Gastroesophageal sphincter (tissue), 4 donors: ENCODE results near the gene PHC2. TPM values are rescaled to one million over a fixed set of nuclear protein-coding genes. Genes with fewer than 3 reads are reported as not detected.

Experiments used
- ATAC-seq: fragments of 150-250 bp; one replicate; pipeline ENCODE4 v1.9.1; 2016; ENCODE audit warnings: mild to moderate bottlenecking, moderate library complexity
- H3K27ac ChIP-seq, 4 donors: fragments of 200-600 bp; sonication (generic) in 3 of 4; 1 replicate in 3 of 4; 2 replicates in 1 of 4; pipeline ENCODE4 v1.5.1; 2016 to 2019
- H3K27me3 ChIP-seq: fragments of 200-600 bp; sonication (generic); one replicate; pipeline ENCODE4 v1.5.1; 2019
- H3K36me3 ChIP-seq, 2 donors: fragments of 200-600 bp; sonication (generic); one replicate each; pipeline ENCODE4 v1.5.1; 2019; ENCODE audit warnings: control low read depth in 1 of 2
- H3K4me1 ChIP-seq, 3 donors: fragments of 200-600 bp; sonication (generic); 1 replicate in 2 of 3; 2 replicates in 1 of 3; pipeline ENCODE4 v1.5.1; 2016 to 2019; ENCODE audit warnings: control low read depth in 2 of 3
- H3K4me3 ChIP-seq, 2 donors: fragments of 200-600 bp; sonication (generic); one replicate each; pipeline ENCODE4 v1.5.1; 2019; ENCODE audit warnings: mild to moderate bottlenecking in 1 of 2, moderate library complexity in 1 of 2
- H3K9me3 ChIP-seq, 3 donors: fragments of 200-600 bp; sonication (generic); one replicate each; pipeline ENCODE4 v1.5.1; 2017 to 2019; ENCODE audit warnings: control low read depth in 2 of 3
- EP300 ChIP-seq: sonication (generic); formaldehyde crosslinking; IDR thresholded peaks from one replicate; pipeline ENCODE4 v1.6.1; 2017; ENCODE audit warnings: antibody characterized with exemption, mild to moderate bottlenecking
- POLR2A ChIP-seq, 2 donors: fragments of 450-650 bp; IDR thresholded peaks; one replicate each; pipeline ENCODE4 v1.6.1; 2017; ENCODE audit warnings: antibody characterized with exemption in 2 of 2, mild to moderate bottlenecking in 2 of 2, moderate library complexity in 1 of 2
- POLR2AphosphoS5 ChIP-seq: sonication (generic); formaldehyde crosslinking; IDR thresholded peaks from one replicate; pipeline ENCODE4 v1.6.1; 2017; ENCODE audit warnings: antibody characterized with exemption
- WGBS, 2 donors: methylation state at CpG; one replicate each; pipeline ENCODE4 v1.1.5; 2018; ENCODE audit warnings: low coverage in 1 of 2; 5-methylcytosine and 5-hydroxymethylcytosine counted together
- total RNA-seq, 4 donors: library from RNA; depleted of rRNA; stranded (reverse); fragments of >200 nt; gene quantifications; one replicate each; pipeline ENCODE4 v1.1.0, GENCODE V29; 2016
- TF ChIP-seq, protein P1 (sequence below), 4 experiments: fragments of 200-600 bp in 2 of 4; fragments of 450-650 bp in 2 of 4; sonication (generic) in 1 of 4; IDR thresholded peaks; one replicate each; pipeline ENCODE4 v1.5.1; 2017 to 2019; ENCODE audit warnings: antibody characterized with exemption in 4 of 4, mild to moderate bottlenecking in 2 of 4, moderate library complexity in 2 of 4

Gene PHC2
- total RNA-seq, 4 donors from 2014 or later: 99.8 to 223 (median 181) TPM

DNA sequence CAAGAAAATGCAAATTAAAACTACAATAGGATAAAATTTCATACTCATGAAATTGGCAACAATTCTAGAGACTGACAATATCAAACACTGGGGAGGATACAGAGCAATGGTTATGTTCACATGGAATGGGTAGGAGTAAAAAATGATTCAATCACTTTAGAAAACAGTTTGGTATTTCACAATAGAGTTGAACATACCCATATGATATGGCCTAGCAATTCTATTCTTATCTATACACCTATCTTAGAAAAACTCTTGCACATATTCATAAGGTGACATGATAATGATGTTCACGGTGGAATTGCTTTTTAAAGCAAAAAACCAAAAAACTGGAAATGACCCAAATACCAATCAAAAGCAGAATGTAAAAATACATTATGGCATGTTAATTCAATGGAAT is 28.7 kb downstream of the PHC2 start:
- Histone ChIP-seq H3K27me3 (no peaks in the 10 kb centered on the region), H3K4me1 (peaks cover 0 to 19% (median 2%) of the 10 kb centered on the region in 3 donors), H3K9me3 (no peaks in the 10 kb centered on the region), H3K4me3 (no peak overlapping the region), H3K27ac (no peak overlapping the region), H3K36me3 (no peaks in the 10 kb centered on the region)
- 90 to 100% methylated on average over 1 of the region's 1 CpG for WGBS, 2 donors
- ATAC-seq: no peak
- TF ChIP-seq POLR2AphosphoS5 (no peak), POLR2A (IDR thresholded peaks at IDR 0.05) (no peak), EP300 (no peak)
- TF ChIP-seq, protein P1, sequence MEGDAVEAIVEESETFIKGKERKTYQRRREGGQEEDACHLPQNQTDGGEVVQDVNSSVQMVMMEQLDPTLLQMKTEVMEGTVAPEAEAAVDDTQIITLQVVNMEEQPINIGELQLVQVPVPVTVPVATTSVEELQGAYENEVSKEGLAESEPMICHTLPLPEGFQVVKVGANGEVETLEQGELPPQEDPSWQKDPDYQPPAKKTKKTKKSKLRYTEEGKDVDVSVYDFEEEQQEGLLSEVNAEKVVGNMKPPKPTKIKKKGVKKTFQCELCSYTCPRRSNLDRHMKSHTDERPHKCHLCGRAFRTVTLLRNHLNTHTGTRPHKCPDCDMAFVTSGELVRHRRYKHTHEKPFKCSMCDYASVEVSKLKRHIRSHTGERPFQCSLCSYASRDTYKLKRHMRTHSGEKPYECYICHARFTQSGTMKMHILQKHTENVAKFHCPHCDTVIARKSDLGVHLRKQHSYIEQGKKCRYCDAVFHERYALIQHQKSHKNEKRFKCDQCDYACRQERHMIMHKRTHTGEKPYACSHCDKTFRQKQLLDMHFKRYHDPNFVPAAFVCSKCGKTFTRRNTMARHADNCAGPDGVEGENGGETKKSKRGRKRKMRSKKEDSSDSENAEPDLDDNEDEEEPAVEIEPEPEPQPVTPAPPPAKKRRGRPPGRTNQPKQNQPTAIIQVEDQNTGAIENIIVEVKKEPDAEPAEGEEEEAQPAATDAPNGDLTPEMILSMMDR (IDR thresholded peaks at IDR 0.05): no peak

DNA sequence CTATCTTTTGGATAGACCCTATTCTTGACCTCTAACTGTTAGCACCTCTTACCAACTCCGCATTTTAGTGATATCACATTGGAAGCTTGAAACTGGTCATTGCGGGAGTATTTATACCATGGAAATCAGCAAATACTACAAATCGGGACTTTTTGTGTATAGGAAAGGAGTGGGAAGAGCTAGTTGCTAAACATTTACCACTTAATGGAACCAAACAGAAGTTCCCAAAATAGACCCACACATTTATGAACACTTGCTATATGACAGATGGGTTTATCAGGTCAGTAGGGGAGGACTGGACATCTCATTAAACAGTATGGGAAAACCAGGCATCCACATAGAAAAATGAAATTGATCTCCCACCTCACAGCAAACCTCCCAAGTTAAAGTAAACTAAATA is 29.4 kb downstream of the PHC2 start:
- ATAC-seq: no peak
- H3K4me1 ChIP-seq: peaks cover 0 to 19% (median 2%) of the 10 kb centered on the region in 3 donors
- H3K4me3 ChIP-seq: no peak overlapping the region
- H3K27me3 ChIP-seq: no peaks in the 10 kb centered on the region
- H3K27ac ChIP-seq: no peak overlapping the region
- H3K9me3 ChIP-seq: no peaks in the 10 kb centered on the region
- 91 to 94% methylated on average over 3 of the region's 3 CpGs for WGBS, 2 donors
- H3K36me3 ChIP-seq: no peaks in the 10 kb centered on the region
- TF ChIP-seq, protein P1 (IDR thresholded peaks at IDR 0.05): no peak
- TF ChIP-seq POLR2AphosphoS5 (no peak), POLR2A (IDR thresholded peaks at IDR 0.05) (no peak)

DNA sequence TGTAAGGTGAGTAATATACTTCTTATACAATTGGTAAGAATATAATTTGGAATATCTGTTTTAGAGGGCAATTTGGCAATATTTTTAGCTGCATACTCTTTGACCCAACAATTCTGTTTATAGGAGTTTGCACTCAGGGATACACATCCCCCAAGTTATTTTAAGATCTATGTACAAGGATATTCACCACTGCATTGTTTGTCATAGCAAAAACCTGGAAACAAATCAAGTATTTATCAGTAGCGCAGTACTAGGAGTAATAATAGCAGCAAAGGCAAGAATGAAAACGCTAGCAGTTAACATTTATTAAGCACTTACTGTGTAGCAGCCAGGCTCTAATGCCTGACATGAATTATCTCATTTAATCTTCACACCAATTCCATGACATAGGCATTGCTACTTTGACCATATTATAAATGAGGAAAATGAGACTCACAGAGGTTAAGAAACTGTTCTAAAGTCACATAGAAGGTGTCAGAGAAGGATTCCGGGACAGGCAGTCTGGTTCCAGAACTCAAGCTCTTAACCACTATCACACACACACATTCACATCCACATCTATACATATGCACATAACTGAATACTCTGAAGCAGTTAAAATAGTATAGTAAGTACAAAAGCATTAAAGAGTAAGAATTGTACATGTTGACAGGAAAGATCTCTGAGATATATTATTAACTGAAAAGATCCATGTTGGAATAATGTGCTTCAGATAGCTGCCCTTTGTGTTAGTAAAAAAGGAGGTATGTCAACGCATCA is 30.6 kb downstream of the PHC2 start:
- no peaks in the 10 kb centered on the region for H3K27me3 ChIP-seq
- peaks cover 0 to 19% (median 2%) of the 10 kb centered on the region in 3 donors for H3K4me1 ChIP-seq
- H3K9me3 ChIP-seq: no peaks in the 10 kb centered on the region
- WGBS, 2 donors: 51 to 58% methylated on average over 4 of the region's 4 CpGs
- no peak overlapping the region for H3K4me3 ChIP-seq
- no peaks in the 10 kb centered on the region for H3K36me3 ChIP-seq
- H3K27ac ChIP-seq: no peak overlapping the region
- ATAC-seq: no peak
- TF ChIP-seq POLR2A (IDR thresholded peaks at IDR 0.05) (no peak), EP300 (no peak), POLR2AphosphoS5 (no peak)
- TF ChIP-seq, protein P1 (IDR thresholded peaks at IDR 0.05): no peak

DNA sequence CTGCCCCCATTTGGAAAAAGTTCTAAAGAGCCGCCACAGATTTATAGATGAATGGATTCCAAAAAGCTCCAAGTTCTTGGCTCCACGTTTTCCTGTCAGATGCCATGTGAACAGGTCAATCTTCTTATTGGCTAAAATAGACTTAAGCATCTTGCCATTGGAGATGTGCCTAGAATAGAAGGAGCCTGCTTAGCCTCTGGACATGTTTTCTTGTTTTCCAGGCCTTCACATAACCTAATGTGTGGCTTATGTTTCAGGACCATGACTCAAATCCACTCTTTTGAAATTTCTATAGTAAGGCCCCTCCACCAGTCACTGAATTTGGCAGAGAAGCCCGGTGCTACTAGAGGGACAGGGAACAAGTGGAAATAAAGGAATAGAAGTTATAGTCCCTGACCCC is 31.5 kb downstream of the PHC2 start:
- H3K27ac ChIP-seq: peak overlapping the region in 1 of 4 donors; percentile 6
- H3K4me3 ChIP-seq: no peak overlapping the region
- H3K36me3 ChIP-seq: no peaks in the 10 kb centered on the region
- peaks cover 0 to 23% (median 2%) of the 10 kb centered on the region in 3 donors for H3K4me1 ChIP-seq
- H3K27me3 ChIP-seq: no peaks in the 10 kb centered on the region
- ATAC-seq: no peak
- 39 to 41% methylated on average over 2 to 3 of the region's 3 CpGs for WGBS, 2 donors
- TF ChIP-seq POLR2AphosphoS5: no peak
- TF ChIP-seq, protein P1 (IDR thresholded peaks at IDR 0.05): no peak
- TF ChIP-seq POLR2A (IDR thresholded peaks at IDR 0.05): no peak
- TF ChIP-seq EP300: no peak
- H3K9me3 ChIP-seq: no peaks in the 10 kb centered on the region

DNA sequence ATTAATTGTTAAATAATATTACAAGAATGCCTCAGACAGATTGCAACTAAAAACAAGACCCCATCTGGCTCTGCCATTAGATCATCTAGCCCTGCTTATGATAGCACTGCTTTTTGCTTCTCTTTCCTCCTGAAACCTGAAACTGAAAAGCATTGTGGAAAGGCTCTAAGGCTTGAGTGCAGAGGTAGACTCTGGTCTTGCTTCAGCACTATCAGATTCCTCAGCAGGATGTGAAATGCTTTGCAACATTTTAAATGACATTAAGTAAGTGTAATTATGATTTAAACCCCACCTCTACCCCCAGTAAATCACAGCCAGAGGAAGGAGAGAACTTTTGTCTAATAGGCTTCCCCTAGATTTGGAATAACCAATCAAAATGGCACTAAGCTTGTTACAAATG is 32.9 kb downstream of the PHC2 start:
- TF ChIP-seq, protein P1 (IDR thresholded peaks at IDR 0.05): no peak
- TF ChIP-seq POLR2AphosphoS5: no peak
- no peak for TF ChIP-seq POLR2A (IDR thresholded peaks at IDR 0.05)
- TF ChIP-seq EP300: no peak
- no peak overlapping the region for H3K27ac ChIP-seq
- peaks cover 0 to 25% (median 4%) of the 10 kb centered on the region in 3 donors for H3K4me1 ChIP-seq
- H3K4me3 ChIP-seq: no peak overlapping the region
- H3K27me3 ChIP-seq: no peaks in the 10 kb centered on the region
- no peaks in the 10 kb centered on the region for H3K36me3 ChIP-seq
- ATAC-seq: no peak
- no peaks in the 10 kb centered on the region for H3K9me3 ChIP-seq
